ENCODE results near the gene MED22. TPM values are rescaled to one million over a fixed set of nuclear protein-coding genes. Genes with fewer than 3 reads are reported as not detected.

Gene MED22
- total and polyA plus RNA-seq, 2 of the 8 experiments (the other 6 are each of a cell fraction or from before 2014, with no cell fraction given): 56.4 to 68.4 TPM

GRCh38 chr9:133372144-133372543 is 24.2 kb upstream of the MED22 start (continued):
- no peak for TF ChIP-seq KDM1A (IDR thresholded peaks at IDR 0.05; ENCODE audit: borderline replicate concordance, low read length)
- no peak for TF ChIP-seq POLR2AphosphoS5 (IDR thresholded peaks at IDR 0.05; ENCODE audit: low read depth, low read length)
- no peak for TF ChIP-seq GTF2F1 (IDR thresholded peaks at IDR 0.05; ENCODE audit: borderline replicate concordance, low read depth, low read length)
- no peak for TF ChIP-seq E2F6 (IDR thresholded peaks at IDR 0.05)
- no peak for TF ChIP-seq RXRA (IDR thresholded peaks at IDR 0.05; ENCODE audit: insufficient read depth, low read depth, low read length)
- TF ChIP-seq HDAC2 (IDR thresholded peaks at IDR 0.05; ENCODE audit: borderline replicate concordance in 1 of 2, low read depth in 2 of 2, low read length in 2 of 2): no peak
- TF ChIP-seq RBBP5 (IDR thresholded peaks at IDR 0.05; ENCODE audit: borderline replicate concordance, low read depth, low read length): no peak

All from H1 (cell line).